ENCODE data around the gene MACROH2A1. TPM values are rescaled to one million over a fixed set of nuclear protein-coding genes. Genes with fewer than 3 reads are reported as not detected.

MACROH2A1 gene
- total and polyA plus RNA-seq, 2 experiments from 2014 or later: 64.9 to 81.6 TPM

DNA sequence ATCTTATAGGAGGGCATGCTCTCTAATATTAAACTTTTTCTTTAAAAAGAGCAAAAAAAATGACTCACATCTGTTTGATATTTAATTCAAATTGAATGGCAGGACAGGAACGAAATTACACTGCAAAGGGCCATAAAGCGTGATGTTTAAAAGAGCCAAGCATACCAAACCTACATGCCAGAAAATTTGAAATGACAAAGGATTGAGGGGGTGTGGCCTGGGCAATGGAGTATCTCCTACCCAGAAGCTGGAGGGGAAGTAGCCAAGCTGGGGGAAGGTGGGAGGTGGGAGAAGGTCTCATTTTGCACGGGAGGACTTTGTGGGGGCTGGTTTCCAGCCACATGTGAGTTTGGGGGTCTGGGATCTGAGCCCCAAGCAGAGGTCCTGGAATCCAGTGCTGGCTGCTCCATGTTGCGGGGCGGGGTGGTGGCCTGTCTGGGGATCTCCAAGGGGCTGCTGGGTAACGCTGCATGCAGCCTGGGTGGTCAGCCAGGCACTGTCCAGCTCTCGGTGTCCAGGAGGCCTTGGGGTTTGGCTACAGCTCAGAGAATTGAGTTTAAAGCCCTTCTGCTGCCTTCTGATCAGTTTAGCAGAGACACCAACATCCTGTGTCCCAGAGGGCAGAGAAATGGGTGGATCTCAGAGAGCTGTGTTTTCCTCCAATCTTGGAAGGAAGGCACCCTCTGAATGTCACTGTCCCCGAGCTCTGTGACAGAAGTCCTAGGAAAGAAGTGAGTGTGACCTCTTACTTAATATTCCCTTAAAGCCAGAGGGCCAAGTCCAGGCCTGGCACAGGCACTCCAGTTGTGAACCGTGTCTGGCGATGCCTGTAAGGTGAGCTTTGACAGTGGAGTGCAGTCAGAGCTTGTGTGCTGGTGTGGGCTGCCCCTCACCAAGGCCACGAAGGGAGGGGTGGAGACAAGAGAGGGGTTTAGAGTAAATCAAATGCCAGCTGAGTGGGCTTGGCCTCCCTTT, 40.5 kb upstream of the MACROH2A1 start:
- H3K27ac Mint-ChIP-seq: no peak overlapping the region

More for the DNA sequence above, 40.5 kb upstream of the MACROH2A1 start:
- peaks cover 16% of the 10 kb centered on the region for H3K4me1 Mint-ChIP-seq
- Histone ChIP-seq H3K79me2 (replicated peaks; ENCODE audit: insufficient read depth) (no peaks in the 10 kb centered on the region), H3F3A (replicated peaks; ENCODE audit: low read depth) (no peaks in the 10 kb centered on the region), H3K27me3 (ENCODE audit: insufficient read depth) (no peaks in the 10 kb centered on the region), H3K9me2 (ENCODE audit: insufficient read depth) (no peaks in the 10 kb centered on the region), H3K27ac (ENCODE audit: low read depth) (no peak overlapping the region), H3K36me3 (ENCODE audit: insufficient read depth) (no peaks in the 10 kb centered on the region), H3K4me3 (no peak overlapping the region), H2AFZ (0 out of 2 replicates have a peak overlapping the region, but pooled peaks have one; percentile 32), H3K4me1 (ENCODE audit: insufficient read depth) (no peaks in the 10 kb centered on the region), H3K4me2 (no peak overlapping the region), H4K20me1 (replicated peaks; ENCODE audit: insufficient read depth) (no peaks in the 10 kb centered on the region)
- H3K36me3 Mint-ChIP-seq (ENCODE audit: low read depth): no peaks in the 10 kb centered on the region
- peaks cover 7% of the 10 kb centered on the region for H3K27me3 Mint-ChIP-seq (ENCODE audit: insufficient read depth, low read depth, poor library complexity)
- no peaks in the 10 kb centered on the region for H3K9me3 Mint-ChIP-seq
- no peak for DNase-seq (ENCODE audit: low spot score)
- no peak overlapping the region for H3K4me3 Mint-ChIP-seq
- no peak for ATAC-seq
- no peak for TF ChIP-seq CTCF (conservative IDR thresholded peaks at IDR 0.05; ENCODE audit: low read depth in 2 of 2)
- TF ChIP-seq POLR2AphosphoS5 (IDR thresholded peaks at IDR 0.05; ENCODE audit: low read depth): no peak
- TF ChIP-seq STAT1 (IDR thresholded peaks at IDR 0.05; ENCODE audit: unreplicated experiment): no peak
- TF ChIP-seq REST (IDR thresholded peaks at IDR 0.05; ENCODE audit: unreplicated experiment): no peak
- no peak for TF ChIP-seq CREB1 (CRISPR knock-in tag; IDR thresholded peaks at IDR 0.05; ENCODE audit: low read depth)
- TF ChIP-seq ZNF462 (CRISPR knock-in tag; IDR thresholded peaks at IDR 0.05): no peak
- no peak for TF ChIP-seq EZH2 (IDR thresholded peaks at IDR 0.05; ENCODE audit: low read depth, unreplicated experiment)
- TF ChIP-seq, protein P1, sequence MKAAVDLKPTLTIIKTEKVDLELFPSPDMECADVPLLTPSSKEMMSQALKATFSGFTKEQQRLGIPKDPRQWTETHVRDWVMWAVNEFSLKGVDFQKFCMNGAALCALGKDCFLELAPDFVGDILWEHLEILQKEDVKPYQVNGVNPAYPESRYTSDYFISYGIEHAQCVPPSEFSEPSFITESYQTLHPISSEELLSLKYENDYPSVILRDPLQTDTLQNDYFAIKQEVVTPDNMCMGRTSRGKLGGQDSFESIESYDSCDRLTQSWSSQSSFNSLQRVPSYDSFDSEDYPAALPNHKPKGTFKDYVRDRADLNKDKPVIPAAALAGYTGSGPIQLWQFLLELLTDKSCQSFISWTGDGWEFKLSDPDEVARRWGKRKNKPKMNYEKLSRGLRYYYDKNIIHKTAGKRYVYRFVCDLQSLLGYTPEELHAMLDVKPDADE (IDR thresholded peaks at IDR 0.05): no peak
- no peak for TF ChIP-seq EZH2phosphoT487 (IDR thresholded peaks at IDR 0.05; ENCODE audit: unreplicated experiment)
- no peak for TF ChIP-seq ZNF331 (CRISPR knock-in tag; IDR thresholded peaks at IDR 0.05; ENCODE audit: low read depth)
- no peak for TF ChIP-seq NANOG (IDR thresholded peaks at IDR 0.05; ENCODE audit: borderline replicate concordance)
- no peak for TF ChIP-seq ZNF114 (CRISPR knock-in tag; IDR thresholded peaks at IDR 0.05)
- TF ChIP-seq JUNB (IDR thresholded peaks at IDR 0.05; ENCODE audit: unreplicated experiment): no peak

All from GM23338 (cell line).